GM19238 (cell line): ENCODE data around the gene TNN.

Source experiments
- DNase-seq: peaks from one replicate; pipeline ENCODE4 v3.0.0; 2011; ENCODE audit warnings: low spot score; ENCODE audit not compliant: insufficient read length

Gene TNN

DNA sequence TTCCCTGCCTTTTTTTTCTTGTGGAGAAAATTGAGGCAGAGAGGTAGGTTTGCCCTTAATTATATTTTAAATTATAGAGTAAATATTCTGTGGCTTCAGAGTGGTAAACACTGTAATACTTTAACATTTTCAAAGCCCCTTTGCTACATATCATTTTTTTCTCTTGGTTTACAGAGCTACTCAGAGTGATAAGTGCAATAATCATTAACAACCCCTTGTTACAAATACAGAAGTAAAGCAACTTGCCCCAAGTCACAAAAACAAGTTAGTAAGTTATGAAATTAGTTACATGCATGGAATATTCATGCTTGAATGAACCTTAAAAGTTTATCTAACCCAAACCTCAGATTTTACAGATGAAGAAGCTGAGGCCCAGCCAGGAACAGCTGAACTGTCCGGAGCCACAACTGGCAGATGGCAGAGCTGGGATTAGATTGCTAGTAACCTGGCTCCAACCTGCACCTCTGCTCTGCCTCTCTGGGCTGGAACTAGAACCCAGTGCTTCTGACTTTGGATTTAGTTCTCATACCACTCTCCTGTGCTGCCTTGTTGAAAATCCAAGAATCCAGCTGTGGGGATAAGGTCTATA, 48.7 kb downstream of the TNN start:
- no peak for DNase-seq

DNA sequence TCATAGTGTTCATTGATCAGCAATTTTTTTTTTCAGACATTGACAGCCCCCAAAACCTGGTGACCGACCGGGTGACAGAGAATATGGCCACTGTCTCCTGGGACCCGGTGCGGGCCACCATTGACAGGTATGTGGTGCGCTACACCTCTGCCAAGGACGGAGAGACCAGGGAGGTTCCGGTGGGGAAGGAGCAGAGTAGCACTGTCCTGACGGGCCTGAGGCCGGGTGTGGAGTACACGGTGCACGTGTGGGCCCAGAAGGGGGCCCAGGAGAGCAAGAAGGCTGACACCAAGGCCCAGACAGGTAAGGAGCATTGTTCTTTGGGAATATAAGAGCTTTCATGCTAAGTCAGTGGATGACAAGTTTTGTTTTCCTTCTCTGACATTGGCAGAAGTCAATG, 49.3 kb downstream of the TNN start:
- no peak for DNase-seq

DNA sequence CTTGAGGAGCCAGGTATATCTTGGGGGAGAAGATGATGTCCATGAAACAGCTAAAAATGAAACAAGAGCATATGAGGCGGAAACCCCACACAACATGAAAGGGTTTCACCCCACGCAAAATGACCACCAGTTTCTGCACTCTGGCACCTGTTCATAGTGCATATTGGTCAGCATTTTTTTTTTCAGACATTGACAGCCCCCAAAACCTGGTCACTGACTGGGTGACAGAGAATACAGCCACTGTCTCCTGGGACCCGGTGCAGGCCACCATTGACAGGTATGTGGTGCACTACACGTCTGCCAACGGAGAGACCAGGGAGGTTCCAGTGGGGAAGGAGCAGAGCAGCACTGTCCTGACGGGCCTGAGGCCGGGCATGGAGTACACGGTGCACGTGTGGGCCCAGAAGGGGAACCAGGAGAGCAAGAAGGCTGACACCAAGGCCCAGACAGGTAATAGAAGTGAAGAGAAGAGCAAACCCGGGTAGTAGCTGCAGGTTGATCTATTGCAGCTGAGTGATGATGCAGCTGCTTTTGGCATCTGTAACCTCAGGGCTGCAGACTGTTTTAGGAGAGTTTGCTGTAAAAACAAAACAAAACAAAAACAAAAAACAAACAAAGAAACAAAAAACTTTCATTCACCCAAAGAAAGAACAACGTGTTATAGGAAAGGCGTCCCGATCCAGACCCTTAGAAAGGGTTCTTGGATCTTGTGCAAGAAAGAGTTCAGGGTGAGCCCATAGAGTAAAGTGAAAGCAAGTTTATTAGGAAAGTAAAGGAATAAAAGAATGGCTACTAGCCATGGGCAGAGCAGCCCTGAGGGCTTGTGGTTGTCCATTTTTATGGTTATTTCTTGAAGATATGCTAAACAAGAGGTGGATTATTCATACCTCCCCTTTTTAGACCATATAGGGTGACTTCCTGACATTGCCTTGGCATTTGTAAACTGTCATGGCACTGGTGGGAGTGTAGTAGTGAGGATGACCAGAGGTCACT, 51.0 kb downstream of the TNN start:
- no peak for DNase-seq

DNA sequence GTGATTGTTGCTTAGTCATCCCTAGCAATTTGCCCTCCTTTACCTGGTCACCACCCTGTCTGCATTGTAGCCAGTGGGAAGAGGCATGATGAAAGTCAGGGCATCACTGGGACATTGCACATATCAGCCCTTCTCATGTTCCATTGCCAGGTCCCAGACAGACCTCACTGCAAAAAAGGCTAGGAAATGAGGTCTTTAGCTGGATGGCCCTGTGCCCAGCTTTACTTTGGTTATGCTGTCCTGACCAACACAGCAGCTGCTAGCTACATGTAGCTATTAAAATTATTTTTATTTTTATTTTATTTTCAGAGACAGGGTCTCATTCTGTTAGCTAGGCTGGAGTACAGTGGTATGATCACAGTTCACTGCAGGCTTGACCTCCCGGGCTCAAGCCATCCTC, 52.9 kb downstream of the TNN start:
- no peak for DNase-seq

DNA sequence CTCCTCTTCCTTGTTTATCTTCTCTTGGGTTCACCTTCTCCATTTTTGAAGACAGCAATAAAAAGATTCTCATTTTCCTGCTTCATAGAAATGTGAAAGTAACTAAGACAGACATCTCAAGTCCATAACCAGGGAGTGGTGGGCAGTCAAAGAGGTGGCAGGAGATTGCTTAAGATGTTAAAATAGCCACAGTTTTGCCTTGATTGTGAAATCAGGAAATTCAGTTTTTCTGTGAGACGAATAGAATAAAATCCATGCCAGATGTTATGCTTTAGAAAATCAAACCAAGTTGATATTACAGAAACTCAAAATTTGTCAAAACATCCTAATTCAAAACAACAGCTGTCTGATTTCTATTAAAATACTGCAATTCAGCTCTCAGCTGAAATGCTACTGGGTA, 57.2 kb downstream of the TNN start:
- no peak for DNase-seq

DNA sequence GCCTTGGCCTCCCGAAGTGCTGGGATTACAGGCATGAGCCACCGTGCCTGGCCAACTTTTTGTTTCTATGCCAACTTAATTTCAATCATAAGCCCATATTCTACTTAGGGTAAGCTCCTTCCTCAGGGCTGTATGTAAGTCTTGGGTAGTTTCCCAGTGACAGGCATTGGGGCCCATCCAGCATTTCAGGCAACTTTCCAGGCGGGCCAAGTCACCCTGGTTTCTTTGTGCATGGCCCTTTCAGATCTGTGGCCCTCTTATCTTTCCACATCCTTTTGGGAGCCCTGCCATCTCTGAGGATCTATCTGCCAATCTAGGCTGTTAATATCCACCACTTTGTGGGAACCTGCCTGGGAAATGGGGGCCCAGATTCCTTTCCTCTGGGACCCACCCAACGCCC, 58.7 kb downstream of the TNN start:
- no peak for DNase-seq

DNA sequence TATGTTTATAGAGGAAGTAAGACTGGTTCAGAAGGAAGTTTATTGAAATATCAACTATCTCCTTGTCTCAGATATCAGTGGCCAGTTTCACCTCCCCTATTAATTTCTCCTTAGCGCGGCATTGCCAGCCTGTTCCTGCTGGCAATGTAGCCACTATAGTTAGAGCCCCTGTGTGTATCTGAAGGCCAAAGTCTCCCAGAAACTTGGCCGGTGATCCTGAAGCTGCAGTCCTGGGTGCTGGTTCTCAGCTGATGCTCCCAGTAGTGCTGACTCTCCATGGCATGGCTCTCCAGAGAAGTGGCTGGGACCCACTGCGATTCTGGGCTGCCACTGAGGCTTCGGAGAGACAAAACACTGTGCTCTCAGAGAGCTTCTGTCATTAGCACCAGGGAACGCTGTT, 59.9 kb downstream of the TNN start:
- no peak for DNase-seq

DNA sequence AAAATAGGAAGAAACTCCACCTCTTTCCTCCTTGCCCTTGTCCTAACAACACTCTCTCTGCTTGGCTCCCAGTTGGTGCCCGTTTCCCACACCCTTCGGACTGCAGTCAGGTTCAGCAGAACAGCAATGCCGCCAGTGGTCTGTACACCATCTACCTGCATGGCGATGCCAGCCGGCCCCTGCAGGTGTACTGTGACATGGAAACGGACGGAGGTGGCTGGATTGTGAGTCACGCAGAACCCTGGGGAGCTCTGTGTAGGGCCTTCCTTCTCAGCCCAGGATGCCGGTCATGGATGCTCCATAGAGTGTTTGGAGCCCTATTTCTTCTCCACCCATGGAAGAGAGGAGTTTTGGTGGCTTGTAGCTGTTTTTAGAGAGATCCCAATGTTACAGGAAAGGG, 60.9 kb downstream of the TNN start:
- no peak for DNase-seq

DNA sequence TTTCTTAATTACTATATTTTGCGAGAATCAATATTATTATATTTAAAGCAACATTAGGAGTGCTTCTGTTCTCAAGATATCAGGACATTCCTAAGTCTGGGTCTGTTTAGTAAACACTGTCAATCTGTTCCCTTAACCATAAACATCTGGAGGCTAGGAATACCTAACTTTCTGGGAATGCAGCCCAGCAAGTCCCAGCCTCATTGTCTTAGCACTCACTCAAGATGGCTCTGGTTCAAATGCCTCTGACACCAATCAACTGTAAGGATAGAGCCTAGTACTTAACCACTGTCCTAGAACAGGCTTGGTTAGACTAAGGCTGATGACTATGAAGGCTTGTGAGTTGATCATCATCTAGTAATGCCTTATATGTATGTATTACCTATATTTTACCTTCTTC, 61.5 kb downstream of the TNN start:
- DNase-seq, result no peak

DNA sequence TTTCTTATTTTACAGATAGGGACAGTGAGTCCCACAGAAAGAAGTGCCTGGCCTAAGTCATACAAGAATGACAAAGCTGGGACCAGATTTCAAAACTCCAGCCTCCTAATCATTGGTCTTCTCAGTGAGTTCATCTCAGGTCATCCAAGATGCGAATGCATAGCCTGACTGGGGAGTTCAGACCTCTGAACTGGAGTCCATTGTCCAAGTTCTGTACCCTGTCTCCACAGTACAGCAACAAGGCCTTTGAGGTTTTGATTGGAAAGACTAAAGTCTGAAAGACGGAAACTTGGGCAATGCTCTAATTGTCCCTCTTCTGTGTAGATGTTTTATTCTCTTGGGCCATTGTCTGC, 62.0 kb downstream of the TNN start:
- no peak for DNase-seq

DNA sequence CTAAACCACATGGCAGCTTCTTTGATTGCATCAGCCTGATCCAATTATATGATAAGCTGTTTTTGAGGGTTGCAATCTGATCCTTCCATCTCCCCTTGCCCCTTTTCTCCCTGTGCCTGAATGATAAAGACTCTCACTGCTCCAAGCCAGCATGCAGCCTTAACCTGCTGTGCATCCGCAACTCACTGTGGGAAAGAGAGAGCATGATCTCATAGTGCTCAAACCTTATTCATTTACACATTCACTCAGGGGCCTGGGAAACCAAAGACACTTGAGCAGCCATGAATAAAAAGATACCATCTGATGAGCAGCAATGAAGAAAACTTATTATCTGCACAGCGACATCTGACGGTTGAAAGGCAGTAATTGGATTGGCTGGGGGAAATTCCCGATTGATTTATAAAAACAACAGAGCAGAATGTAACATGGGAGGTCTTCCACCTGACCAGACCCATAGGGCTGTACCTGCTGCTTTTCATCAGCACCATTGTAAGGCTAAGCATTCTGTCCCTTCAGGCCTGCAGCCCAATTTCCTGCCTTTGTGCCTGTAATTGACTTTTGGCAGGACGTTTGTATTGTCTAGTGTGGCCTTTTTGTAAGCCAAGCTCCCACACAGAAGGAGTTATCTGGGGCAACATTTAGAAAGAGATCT, 62.5 kb downstream of the TNN start:
- DNase-seq, result no peak

DNA sequence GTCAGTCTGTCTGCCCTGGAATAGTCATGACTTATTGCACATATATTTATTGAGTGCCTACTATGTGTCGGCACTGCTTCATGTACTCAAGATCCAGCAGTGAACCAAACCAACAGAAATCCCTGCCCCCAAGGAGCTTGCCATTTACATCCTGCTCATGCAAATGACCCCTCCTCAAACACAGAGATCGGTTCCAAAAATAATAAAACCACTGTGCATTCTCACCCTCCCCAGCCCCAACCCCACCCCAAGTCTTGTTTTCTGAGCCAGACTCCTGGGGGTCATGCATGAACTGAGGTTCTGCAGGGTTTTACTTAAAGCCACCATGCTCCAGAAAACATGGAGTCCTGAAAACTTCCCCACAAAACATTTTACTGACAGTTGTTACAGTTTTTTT, 63.0 kb downstream of the TNN start:
- DNase-seq, result no peak

DNA sequence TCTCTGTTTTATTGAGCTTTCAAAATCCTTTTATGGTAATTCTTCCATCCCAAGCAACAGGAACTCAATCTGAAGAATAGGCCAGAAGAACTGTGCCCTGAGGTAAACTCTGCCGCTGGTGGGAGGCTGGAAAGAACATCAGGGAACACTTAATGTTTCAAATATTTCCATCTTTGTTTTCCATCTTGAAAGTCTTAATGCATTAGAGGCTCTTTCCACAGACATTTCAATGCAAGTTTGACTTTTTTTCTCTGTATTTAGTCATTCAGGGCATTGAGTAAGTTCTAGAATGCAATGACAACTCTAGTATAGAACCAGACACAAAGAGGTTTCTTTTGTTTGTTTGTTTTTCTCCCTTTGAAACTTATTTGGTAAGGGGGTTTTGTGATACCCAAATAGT, 63.5 kb downstream of the TNN start:
- no peak for DNase-seq

DNA sequence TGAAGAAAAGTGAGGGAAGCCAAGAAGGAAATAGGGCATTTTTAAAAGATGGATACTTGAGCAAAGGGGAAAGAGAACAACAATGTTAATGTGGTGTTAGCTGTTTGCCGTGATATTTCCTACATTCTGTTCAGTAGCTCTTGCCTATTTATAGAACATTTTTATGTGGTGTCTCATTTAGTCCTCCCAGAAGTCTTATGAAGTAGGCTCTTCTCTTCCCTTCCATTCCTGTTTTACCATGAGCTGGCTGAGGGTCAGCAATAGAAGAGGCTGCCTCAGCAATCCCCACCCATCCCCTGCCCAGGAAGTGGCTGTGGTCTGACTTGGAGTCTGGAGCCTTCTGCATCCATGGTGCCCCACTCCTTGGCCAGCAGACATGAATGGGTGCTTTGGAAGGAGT, 64.8 kb downstream of the TNN start:
- no peak for DNase-seq

DNA sequence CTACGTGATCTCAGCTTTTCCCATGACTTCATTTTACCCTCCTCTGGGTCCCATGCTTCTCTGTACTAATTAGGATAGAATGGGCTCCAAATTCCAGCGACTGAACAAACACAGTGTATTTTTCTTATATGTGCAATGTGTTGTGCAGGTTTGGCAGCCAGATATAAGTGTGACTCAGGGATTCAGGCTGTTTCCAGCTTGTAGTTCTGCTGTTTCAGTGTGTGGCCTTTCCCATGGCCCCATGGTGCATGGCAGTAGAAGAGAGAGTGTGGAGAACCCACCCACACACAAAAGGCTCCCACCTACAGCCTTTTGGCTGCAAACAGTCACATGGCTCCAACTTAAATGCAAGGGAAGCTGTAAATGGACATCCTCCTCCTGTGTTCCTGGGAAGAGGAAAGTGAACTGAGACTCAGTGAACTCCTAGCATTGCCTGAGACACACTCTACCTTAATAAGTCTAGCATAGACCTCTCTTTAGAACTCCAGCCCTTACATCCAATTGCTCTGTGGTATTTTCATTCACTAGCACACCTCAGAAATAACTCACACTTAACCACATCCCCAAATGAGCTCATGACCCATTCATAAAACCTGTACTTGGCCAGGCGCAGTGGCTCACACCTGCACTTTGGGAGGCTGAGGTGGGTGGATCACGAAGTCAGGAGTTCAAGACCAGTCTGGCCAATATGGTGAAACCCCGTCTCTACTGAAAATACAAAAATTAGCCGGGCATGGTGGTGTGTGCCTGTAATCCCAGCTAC, 66.2 kb downstream of the TNN start:
- DNase-seq, result no peak

DNA sequence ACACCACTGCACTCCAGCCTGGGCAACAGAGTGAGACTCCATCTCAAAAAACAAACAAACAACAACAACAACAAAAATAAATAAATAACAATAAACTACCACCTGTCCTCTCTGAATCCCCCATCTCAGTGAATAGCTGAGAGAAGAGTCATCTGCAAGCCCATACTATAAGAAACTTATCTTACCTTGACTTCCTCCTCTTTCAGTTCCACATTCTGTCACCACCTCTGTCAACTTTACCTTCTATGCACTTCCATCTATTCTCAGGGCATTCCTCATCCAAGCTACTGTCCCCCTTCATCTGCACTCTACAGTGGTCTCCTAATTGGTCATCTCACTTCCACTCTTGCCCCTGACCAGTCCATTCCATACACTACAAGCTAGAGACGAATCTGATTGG, 66.9 kb downstream of the TNN start:
- DNase-seq, result no peak

DNA sequence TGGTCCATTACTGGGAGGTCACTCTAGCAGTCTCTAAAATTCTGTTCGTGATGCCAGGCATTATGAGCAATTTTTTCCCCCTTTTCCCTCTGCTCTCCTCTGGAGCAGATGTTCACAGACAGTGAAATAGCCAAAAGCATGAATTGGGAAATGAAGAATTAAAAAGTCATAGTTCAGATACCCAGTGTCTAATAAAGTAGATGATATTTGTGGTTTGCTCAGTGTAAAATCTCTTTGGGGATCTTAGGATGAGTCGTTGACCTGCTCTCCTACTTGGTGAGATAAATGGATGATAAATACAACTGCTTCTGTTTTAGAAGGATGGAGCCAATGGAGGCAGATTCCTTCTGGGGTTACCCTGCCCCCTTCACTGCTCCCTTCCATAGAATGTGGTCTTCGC, 68.6 kb downstream of the TNN start:
- DNase-seq, result no peak

DNA sequence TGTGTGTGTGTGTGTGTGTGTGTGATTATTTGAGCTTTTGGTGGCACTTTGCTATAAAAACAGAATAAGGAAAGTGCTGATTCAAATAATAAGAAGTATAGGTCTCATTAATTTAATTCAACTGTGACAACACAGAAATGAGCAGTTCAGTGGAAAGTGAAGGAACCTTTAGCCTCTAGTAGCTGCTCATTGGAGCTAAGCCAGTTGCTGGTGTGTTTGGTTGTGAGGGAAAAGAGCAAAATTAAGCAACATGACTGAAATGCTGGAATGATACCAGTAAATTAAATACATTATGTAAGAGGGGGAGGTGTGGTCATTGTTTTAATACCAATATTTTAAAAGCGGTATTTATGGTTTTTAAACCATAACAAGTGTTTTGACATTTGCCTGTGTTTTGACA, 69.7 kb downstream of the TNN start:
- DNase-seq, result no peak

DNA sequence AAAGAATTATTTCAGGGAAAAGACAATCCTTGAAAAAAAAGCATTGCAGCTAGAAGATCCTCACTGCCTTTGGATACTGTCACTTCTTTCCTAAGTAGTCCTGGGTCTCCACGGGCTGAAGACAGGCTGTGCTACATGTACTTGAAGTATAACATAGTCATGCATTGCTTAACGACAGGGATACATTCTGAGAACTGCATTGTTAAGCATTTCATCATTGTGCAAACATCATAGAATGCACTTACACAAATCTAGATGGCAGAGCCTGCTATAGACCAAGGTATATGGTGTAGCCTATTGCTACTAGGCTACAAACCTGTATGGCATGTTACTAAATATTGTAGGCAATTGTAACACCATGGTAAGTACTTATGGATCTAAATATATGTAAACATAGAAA, 70.9 kb downstream of the TNN start:
- DNase-seq, result no peak

DNA sequence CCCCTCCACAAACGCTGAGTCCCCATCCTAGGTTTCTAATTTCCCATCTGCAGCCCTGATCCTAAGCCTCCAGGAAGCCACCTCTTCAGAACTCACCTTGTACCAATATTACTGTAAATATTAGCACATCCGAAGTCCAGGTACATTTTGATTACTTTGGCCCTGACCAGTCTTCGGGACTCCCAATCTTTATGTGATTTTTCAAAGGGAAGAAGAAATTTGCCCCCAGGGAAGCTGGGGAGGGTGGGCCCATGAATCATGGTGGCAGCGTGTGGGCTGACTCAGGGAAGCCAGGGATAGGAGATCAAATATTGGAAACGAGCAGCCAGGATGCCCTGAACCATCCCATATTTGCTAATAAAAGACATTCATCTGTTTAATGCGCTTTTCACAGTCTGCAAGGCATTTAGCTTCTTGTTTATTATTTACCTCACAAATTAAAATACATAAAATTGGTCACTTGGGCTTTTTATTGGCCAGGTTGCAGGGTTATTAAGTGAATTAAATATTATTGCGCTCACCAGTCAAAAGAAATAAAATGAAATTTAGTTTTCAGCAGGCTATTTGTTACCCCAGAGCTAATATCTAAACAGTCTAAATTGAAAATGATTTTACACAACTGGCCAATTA, 78.4 kb downstream of the TNN start:
- no peak for DNase-seq

DNA sequence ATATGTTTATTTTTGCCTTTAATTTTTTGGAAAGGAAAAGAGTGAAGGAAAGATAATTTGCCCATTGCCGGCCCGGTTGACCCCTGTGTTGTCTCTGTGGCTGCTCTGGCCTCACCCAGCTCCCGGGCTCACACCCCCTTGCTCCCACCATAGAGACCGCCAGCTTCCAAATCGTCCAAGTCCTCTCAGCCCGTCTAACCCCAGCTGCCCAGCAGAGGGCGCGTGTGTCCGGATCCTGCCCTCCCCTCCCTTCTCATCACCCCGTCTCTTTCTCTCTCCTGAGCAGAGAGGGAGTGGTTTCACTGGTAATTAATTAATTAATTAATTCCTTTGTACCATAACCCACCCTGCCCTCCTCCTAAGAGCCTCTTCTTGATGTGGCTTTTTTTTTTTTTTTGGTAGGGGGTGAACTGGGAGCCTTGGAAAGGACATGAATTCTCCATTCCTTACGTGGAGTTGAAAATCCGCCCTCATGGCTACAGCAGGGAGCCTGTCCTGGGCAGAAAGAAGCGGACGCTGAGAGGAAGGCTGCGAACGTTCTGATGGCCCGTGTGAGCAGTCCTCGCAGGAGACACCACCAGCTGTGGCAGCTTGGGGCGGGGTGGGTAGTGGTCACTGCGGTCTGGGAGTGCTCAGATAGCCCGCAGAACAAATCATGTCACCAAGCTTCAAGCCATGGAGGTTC, 79.0 kb downstream of the TNN start:
- DNase-seq, result peak; percentile 64
